Myocyte (in vitro differentiated cells): ENCODE measurements around the gene TMEM86B. TPM values are rescaled to one million over a fixed set of nuclear protein-coding genes. Genes with fewer than 3 reads are reported as not detected.

Experiments used
- DNase-seq: peaks from one replicate; pipeline ENCODE4 v3.0.0-alpha.2; 2012; ENCODE audit warnings: low read depth
- microRNA-seq: library from miRNA; unstranded; fragments of <30 nt; microRNA quantifications from one replicate; pipeline ENCODE4, GENCODE V29; 2016
- total RNA-seq: library from RNA; depleted of rRNA; stranded (reverse); fragments of >200 nt; gene quantifications from 2 replicates; pipeline ENCODE4 v1.2.3, GENCODE V29; 2014

The TMEM86B gene
- total RNA-seq, 1 donor from 2014 or later: 0.83 TPM

GRCh38 chr19:55178781-55179599 is 49.6 kb downstream of the TMEM86B start:
- DNase-seq: peak; percentile 76

Small RNA genes within 50 kb of the gene (microRNA-seq; reads per million reads assigned to microRNA genes)
- gene MIR6802 (0.81 reads per million), gene MIR6803 (1.5 reads per million), gene MIR6804 (not detected)

Other genes starting within 250 kb of the TMEM86B start
- gene GP6, start 190.5 kb downstream of the TMEM86B start, total RNA-seq: not detected in 2 replicates
- gene RDH13, start 165.6 kb downstream of the TMEM86B start, total RNA-seq: 4.9 and 9.4 TPM in 2 replicates
- gene EPS8L1, start 152.9 kb downstream of the TMEM86B start, total RNA-seq: 0.78 and 1.4 TPM in 2 replicates
- gene PPP1R12C, start 111.1 kb downstream of the TMEM86B start, total RNA-seq: 43.5 and 46.8 TPM in 2 replicates
- 4,534 and 4,610 TPM in 2 replicates for gene TNNT1, start 79.6 kb downstream of the TMEM86B start, total RNA-seq
- 1.5 and 1.7 TPM in 2 replicates for gene TNNI3, start 71.0 kb downstream of the TMEM86B start, total RNA-seq
- 0.94 and 1.4 TPM in 2 replicates for gene DNAAF3, start 62.1 kb downstream of the TMEM86B start, total RNA-seq
- 1.4 TPM in 1 of 2 replicates, not detected in the other for gene SYT5, start 48.5 kb downstream of the TMEM86B start, total RNA-seq
- gene PTPRH, start 19.3 kb downstream of the TMEM86B start, total RNA-seq: 0.05 and 0.31 TPM in 2 replicates
- gene PPP6R1, start 30.3 kb upstream of the TMEM86B start, total RNA-seq: 64.6 and 68.0 TPM in 2 replicates
- 37.1 and 39.3 TPM in 2 replicates for gene HSPBP1, start 51.3 kb upstream of the TMEM86B start, total RNA-seq
- gene BRSK1, start 55.2 kb upstream of the TMEM86B start, total RNA-seq: 5.5 and 12.2 TPM in 2 replicates
- not detected in 2 replicates for gene TMEM150B, start 96.6 kb upstream of the TMEM86B start, total RNA-seq
- 17.3 and 28.9 TPM in 2 replicates for gene KMT5C, start 111.1 kb upstream of the TMEM86B start, total RNA-seq
- 0.24 TPM in 1 of 2 replicates, not detected in the other for gene COX6B2, start 126.0 kb upstream of the TMEM86B start, total RNA-seq
- not detected in 2 replicates for gene GARIN5B, start 134.5 kb upstream of the TMEM86B start, total RNA-seq
- gene IL11, start 141.7 kb upstream of the TMEM86B start, total RNA-seq: 0.19 and 0.83 TPM in 2 replicates
- not detected in 2 replicates for gene TMEM190, start 148.1 kb upstream of the TMEM86B start, total RNA-seq
- not detected in 2 replicates for gene TMEM238, start 155.5 kb upstream of the TMEM86B start, total RNA-seq
- 321 and 447 TPM in 2 replicates for gene RPL28, start 157.2 kb upstream of the TMEM86B start, total RNA-seq
- 39.8 and 54.9 TPM in 2 replicates for gene UBE2S, start 179.0 kb upstream of the TMEM86B start, total RNA-seq
- not detected in 2 replicates for gene SHISA7, start 214.5 kb upstream of the TMEM86B start, total RNA-seq
- 152 and 196 TPM in 2 replicates for gene ISOC2, start 232.9 kb upstream of the TMEM86B start, total RNA-seq
- not detected in 2 replicates for gene C19orf85, start 236.0 kb upstream of the TMEM86B start, total RNA-seq
- 7.1 and 12.3 TPM in 2 replicates for gene ZNF628, start 247.9 kb upstream of the TMEM86B start, total RNA-seq